Upper lobe of left lung (tissue), 4 donors: Measurements from ENCODE around the gene YLPM1.

Source experiments
- CTCF ChIP-seq, 6 experiments: fragments of 450-650 bp in 4 of 6; fragments of 200-600 bp in 2 of 6; sonication (generic) in 2 of 6; IDR thresholded peaks; one replicate each; pipeline ENCODE4 v1.5.1; 2016 to 2019; ENCODE audit warnings: antibody characterized with exemption in 6 of 6
- EP300 ChIP-seq, 4 donors: sonication (generic); formaldehyde crosslinking; IDR thresholded peaks; one replicate each; pipeline ENCODE4 v1.5.1; 2017; ENCODE audit warnings: antibody characterized with exemption in 4 of 4, control low read depth in 2 of 4
- POLR2AphosphoS5 ChIP-seq, 2 donors: sonication (generic); formaldehyde crosslinking; IDR thresholded peaks; one replicate each; pipeline ENCODE4 v1.5.1; 2017; ENCODE audit warnings: antibody characterized with exemption in 2 of 2

DNA sequence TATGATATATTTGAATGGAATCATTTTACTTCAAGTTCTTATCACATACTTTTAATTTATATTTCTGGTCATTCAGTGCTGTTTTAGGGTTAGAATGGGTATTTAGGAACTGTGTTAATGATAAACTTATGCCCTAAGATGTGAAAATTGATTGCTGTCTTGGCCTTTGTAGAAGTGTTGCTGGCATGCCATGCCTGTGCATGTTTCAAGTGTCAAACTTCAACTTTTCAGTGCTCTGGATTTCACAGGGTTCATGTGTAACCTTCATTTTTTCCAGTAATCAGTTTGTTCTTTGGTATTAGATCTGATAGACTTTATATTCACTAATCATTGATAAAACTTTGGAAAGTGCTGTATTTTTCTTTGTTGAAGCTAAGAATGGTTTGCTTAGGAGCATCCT is 36.6 kb downstream of the YLPM1 start:
- TF ChIP-seq POLR2AphosphoS5 (IDR thresholded peaks at IDR 0.05) (no peak), CTCF (IDR thresholded peaks at IDR 0.05) (no peak), EP300 (IDR thresholded peaks at IDR 0.05) (no peak)
